ENCODE results near the gene KCNQ5. TPM values are rescaled to one million over a fixed set of nuclear protein-coding genes. Genes with fewer than 3 reads are reported as not detected.

Gene KCNQ5
- total RNA-seq, 1 experiment from 2014 or later = not detected

GRCh38 chr6:73041051-73041450 lies 419.2 kb downstream of the KCNQ5 start:
- H3K27me3 ChIP-seq (ENCODE audit: insufficient read depth, low read length) = peaks cover 24% of the 10 kb centered on the region
- ATAC-seq = no peak
- H3K79me2 ChIP-seq (ENCODE audit: insufficient read depth, low read length) = no peaks in the 10 kb centered on the region
- TF ChIP-seq RAD21 (IDR thresholded peaks at IDR 0.05; ENCODE audit: low read depth) = no peak
- TF ChIP-seq REST (IDR thresholded peaks at IDR 0.05; ENCODE audit: low read depth) = no peak
- TF ChIP-seq, protein P1, sequence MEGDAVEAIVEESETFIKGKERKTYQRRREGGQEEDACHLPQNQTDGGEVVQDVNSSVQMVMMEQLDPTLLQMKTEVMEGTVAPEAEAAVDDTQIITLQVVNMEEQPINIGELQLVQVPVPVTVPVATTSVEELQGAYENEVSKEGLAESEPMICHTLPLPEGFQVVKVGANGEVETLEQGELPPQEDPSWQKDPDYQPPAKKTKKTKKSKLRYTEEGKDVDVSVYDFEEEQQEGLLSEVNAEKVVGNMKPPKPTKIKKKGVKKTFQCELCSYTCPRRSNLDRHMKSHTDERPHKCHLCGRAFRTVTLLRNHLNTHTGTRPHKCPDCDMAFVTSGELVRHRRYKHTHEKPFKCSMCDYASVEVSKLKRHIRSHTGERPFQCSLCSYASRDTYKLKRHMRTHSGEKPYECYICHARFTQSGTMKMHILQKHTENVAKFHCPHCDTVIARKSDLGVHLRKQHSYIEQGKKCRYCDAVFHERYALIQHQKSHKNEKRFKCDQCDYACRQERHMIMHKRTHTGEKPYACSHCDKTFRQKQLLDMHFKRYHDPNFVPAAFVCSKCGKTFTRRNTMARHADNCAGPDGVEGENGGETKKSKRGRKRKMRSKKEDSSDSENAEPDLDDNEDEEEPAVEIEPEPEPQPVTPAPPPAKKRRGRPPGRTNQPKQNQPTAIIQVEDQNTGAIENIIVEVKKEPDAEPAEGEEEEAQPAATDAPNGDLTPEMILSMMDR (IDR thresholded peaks at IDR 0.05 in 2 of 3, conservative IDR thresholded peaks at IDR 0.05 in 1 of 3; ENCODE audit: borderline replicate concordance in 1 of 3, insufficient read depth in 1 of 3, low read depth in 2 of 3, low read length in 2 of 3) = no peak
- TF ChIP-seq ELF1 (IDR thresholded peaks at IDR 0.05; ENCODE audit: borderline replicate concordance, low read depth) = no peak
- TF ChIP-seq JUND (IDR thresholded peaks at IDR 0.05) = no peak
- TF ChIP-seq TCF7L2 (IDR thresholded peaks at IDR 0.05; ENCODE audit: borderline replicate concordance, extremely low read depth, insufficient read depth, insufficient read length) = no peak
- no peak for TF ChIP-seq ZNF274 (IDR thresholded peaks at IDR 0.05; ENCODE audit: low read depth, low read length)
- TF ChIP-seq MAX (IDR thresholded peaks at IDR 0.05) = no peak
- TF ChIP-seq EZH2 (IDR thresholded peaks at IDR 0.05) = no peak
- no peak for TF ChIP-seq SRF (IDR thresholded peaks at IDR 0.05; ENCODE audit: low read depth)
- no peak for TF ChIP-seq ZFX (IDR thresholded peaks at IDR 0.05)
- TF ChIP-seq CEBPB (IDR thresholded peaks at IDR 0.05; ENCODE audit: low read depth) = no peak
- no peak overlapping the region for H3K4me3 ChIP-seq (replicated peaks in 1 of 2; ENCODE audit: low read depth in 1 of 2, low read length in 2 of 2)
- intact Hi-C loops (cut with micrococcal nuclease) = no loop called here
- no peaks in the 10 kb centered on the region for H3K36me3 ChIP-seq (ENCODE audit: control insufficient read depth in 1 of 2, insufficient read depth in 2 of 2, low read length in 2 of 2)
- H3K4me1 ChIP-seq (ENCODE audit: control insufficient read depth in 1 of 2, insufficient read depth in 2 of 2, low read length in 2 of 2) = no peaks in the 10 kb centered on the region
- H3K9me2 ChIP-seq (ENCODE audit: insufficient read depth) = peaks cover 4% of the 10 kb centered on the region; the same call in 1 of the 2 replicates
- no peaks in the 10 kb centered on the region for H3K9me3 ChIP-seq (ENCODE audit: control insufficient read depth in 1 of 2, insufficient read depth in 1 of 2, low read depth in 1 of 2, low read length in 2 of 2)
- no peak overlapping the region for H3K27ac ChIP-seq (ENCODE audit: low read depth, low read length)
- H3K9ac ChIP-seq (ENCODE audit: low read length) = no peak overlapping the region
- CTCF ChIA-PET = no interaction called here
- H2AFZ ChIP-seq (ENCODE audit: low read depth, low read length, poor library complexity, severe bottlenecking) = no peak overlapping the region
- H4K20me1 ChIP-seq (ENCODE audit: insufficient read depth) = no peaks in the 10 kb centered on the region
- BruUV-seq (replicated peaks) = no TSS peak
- H3K4me2 ChIP-seq (ENCODE audit: low read length) = no peak overlapping the region
- RAD21 ChIA-PET (ENCODE audit: low non-redundant PET in 1 of 2, low total read pairs in 2 of 2, uncharacterized antibody in 2 of 2, unreplicated experiment in 2 of 2) = no interaction called here
- POLR2A ChIA-PET = no interaction called here
- DNase-seq (ENCODE audit: low read depth, low spot score) = no peak

Measured in HCT116 (cell line).